MM.1S (cell line): Measurements from ENCODE around the gene ALDH8A1.
A peak's percentile ranks its signal among the peaks of the same experiment; 100 is the strongest.

Experiments used
- DNase-seq: peaks from one replicate; pipeline ENCODE4 v3.0.0-alpha.2; 2015
- H2AFZ ChIP-seq: fragments of 300-600 bp; sonication (generic); 2 replicates; pipeline ENCODE4 v1.6.0; 2016; ENCODE audit warnings: antibody characterized with exemption, low read length
- H3F3A ChIP-seq: fragments of 300-600 bp; sonication (generic); 2 replicates; pipeline ENCODE4 v1.6.1; 2016; ENCODE audit warnings: mild to moderate bottlenecking, antibody characterized with exemption, low read length, moderate library complexity, mixed read lengths; ENCODE audit not compliant: insufficient read depth
- H3K27ac ChIP-seq: fragments of 300-600 bp; sonication (generic); 2 replicates; pipeline ENCODE4 v1.5.1; 2016; ENCODE audit warnings: mild to moderate bottlenecking, low read length
- H3K27me3 ChIP-seq: fragments of 300-600 bp; sonication (generic); replicated peaks from 2 replicates; pipeline ENCODE4 v1.6.0; 2016; ENCODE audit warnings: low read length; ENCODE audit not compliant: insufficient read depth
- H3K36me3 ChIP-seq: fragments of 300-600 bp; sonication (generic); replicated peaks from 2 replicates; pipeline ENCODE4 v1.6.1; 2016; ENCODE audit warnings: mild to moderate bottlenecking, low read length, mixed read lengths; ENCODE audit not compliant: insufficient read depth
- H3K4me1 ChIP-seq: fragments of 300-600 bp; sonication (generic); 2 replicates; pipeline ENCODE4 v1.6.1; 2016; ENCODE audit warnings: low read length, mixed read lengths
- H3K4me2 ChIP-seq: fragments of 300-600 bp; sonication (generic); 2 replicates; pipeline ENCODE4 v1.6.0; 2016; ENCODE audit warnings: low read depth, low read length
- H3K4me3 ChIP-seq: fragments of 300-600 bp; sonication (generic); 2 replicates; pipeline ENCODE4 v1.5.1; 2016; ENCODE audit warnings: low read length, mixed read lengths
- H3K79me2 ChIP-seq: fragments of 300-600 bp; sonication (generic); 2 replicates; pipeline ENCODE4 v1.6.1; 2016; ENCODE audit warnings: mixed run types, low read length, mixed read lengths
- H3K9ac ChIP-seq: fragments of 300-600 bp; sonication (generic); 2 replicates; pipeline ENCODE4 v1.6.1; 2016; ENCODE audit warnings: low read length, mixed read lengths
- H3K9me2 ChIP-seq: fragments of 300-600 bp; sonication (generic); replicated peaks from 2 replicates; pipeline ENCODE4 v1.6.1; 2016; ENCODE audit warnings: mild to moderate bottlenecking, low read length, mixed read lengths; ENCODE audit not compliant: insufficient read depth
- H3K9me3 ChIP-seq: fragments of 300-600 bp; sonication (generic); replicated peaks from 2 replicates; pipeline ENCODE4 v1.6.1; 2016; ENCODE audit warnings: mild to moderate bottlenecking, low read length, mixed read lengths; ENCODE audit not compliant: insufficient read depth
- H4K20me1 ChIP-seq: fragments of 300-600 bp; sonication (generic); 2 replicates; pipeline ENCODE4 v1.6.1; 2016; ENCODE audit warnings: mild to moderate bottlenecking, low read length, moderate library complexity, mixed read lengths; ENCODE audit not compliant: insufficient read depth
- EZH2 ChIP-seq: fragments of 300-600 bp; sonication (generic); optimal IDR thresholded peaks from 2 replicates; pipeline ENCODE3; 2017; ENCODE audit warnings: low read depth, mild to moderate bottlenecking, antibody characterized with exemption, low read length, mixed read lengths
- EZH2phosphoT487 ChIP-seq: fragments of 300-600 bp; sonication (generic); IDR thresholded peaks from 2 replicates; pipeline ENCODE4 v1.6.1; 2018; ENCODE audit warnings: antibody characterized with exemption, low read length
- TF ChIP-seq, protein P1 (sequence below): fragments of 300-600 bp; sonication (generic); IDR thresholded peaks from 2 replicates; pipeline ENCODE4 v1.5.1; 2016; ENCODE audit warnings: antibody characterized with exemption, low read length, mixed read lengths

Gene ALDH8A1

DNA sequence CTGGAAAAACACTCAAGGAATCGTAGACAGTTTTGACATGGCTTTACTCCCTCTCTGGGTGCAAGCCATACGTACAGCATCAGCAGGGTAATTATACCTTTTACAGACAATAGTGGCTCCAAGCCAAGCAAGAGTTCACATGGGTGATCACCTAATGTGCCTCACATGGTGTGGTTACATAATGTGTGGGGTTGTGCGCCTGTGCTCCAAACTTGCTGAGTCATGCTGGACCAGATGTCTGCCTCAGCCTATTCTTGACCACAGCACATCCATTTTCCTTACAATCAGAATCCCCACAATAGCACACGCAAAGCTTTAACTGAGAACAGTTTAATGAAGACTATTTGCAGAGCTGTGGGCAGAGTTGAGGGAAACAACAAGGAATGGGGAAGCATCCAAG is 74.5 kb downstream of the ALDH8A1 start:
- Histone ChIP-seq H2AFZ (no peak overlapping the region), H3K79me2 (no peaks in the 10 kb centered on the region), H3K27me3 (no peaks in the 10 kb centered on the region), H3K9me2 (no peaks in the 10 kb centered on the region), H3K9me3 (no peaks in the 10 kb centered on the region), H3K4me3 (no peak overlapping the region), H3K9ac (no peak overlapping the region), H3K4me2 (no peak overlapping the region), H4K20me1 (no peaks in the 10 kb centered on the region), H3K36me3 (no peaks in the 10 kb centered on the region), H3K27ac (no peak overlapping the region), H3K4me1 (peaks cover 32% of the 10 kb centered on the region), H3F3A (peaks cover 30% of the 10 kb centered on the region)
- TF ChIP-seq EZH2 (no peak), EZH2phosphoT487 (no peak)
- TF ChIP-seq, protein P1, sequence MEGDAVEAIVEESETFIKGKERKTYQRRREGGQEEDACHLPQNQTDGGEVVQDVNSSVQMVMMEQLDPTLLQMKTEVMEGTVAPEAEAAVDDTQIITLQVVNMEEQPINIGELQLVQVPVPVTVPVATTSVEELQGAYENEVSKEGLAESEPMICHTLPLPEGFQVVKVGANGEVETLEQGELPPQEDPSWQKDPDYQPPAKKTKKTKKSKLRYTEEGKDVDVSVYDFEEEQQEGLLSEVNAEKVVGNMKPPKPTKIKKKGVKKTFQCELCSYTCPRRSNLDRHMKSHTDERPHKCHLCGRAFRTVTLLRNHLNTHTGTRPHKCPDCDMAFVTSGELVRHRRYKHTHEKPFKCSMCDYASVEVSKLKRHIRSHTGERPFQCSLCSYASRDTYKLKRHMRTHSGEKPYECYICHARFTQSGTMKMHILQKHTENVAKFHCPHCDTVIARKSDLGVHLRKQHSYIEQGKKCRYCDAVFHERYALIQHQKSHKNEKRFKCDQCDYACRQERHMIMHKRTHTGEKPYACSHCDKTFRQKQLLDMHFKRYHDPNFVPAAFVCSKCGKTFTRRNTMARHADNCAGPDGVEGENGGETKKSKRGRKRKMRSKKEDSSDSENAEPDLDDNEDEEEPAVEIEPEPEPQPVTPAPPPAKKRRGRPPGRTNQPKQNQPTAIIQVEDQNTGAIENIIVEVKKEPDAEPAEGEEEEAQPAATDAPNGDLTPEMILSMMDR, result no peak
- DNase-seq, result no peak

DNA sequence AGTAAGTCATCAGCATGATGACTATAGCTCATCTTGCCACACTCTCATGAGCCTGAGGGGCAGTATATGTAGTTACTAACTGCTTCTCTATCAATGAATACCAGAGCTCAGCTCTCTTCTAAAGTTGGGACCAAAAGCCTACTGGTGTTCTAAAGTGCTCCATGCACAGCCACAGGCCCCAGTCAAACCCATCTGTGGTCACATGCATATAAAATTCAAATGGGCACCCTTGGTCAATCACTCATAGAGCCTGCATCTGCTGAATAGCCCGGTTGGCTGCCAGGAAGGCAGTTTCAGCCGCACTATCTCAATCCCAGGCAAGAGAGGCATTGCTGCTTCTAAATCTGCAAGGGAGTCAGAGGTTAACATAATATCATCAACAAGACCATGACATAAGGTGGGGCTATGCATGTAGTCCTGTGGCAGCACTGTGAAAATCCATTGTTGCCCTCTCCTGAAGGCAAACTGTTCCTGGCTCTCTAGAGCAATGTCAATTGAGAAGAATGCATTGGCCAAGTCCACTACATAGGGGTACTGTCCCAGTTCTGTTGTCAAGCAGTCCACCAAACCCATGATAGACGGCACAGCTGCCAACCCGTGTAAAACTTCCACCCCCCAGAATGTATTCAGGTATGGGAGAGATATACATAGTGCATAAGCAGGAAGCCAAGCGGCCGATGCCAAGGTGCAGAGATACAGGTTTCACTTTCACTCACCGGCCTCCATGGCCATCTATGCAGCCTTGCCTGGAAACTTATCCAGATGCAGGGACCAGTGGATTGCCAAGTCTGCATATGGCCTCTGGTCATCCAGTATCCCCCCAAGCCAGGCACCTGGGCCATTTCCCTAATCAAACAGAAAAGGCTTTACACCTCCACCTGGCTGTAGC is 76.2 kb downstream of the ALDH8A1 start:
- H3K4me1 ChIP-seq, result peaks cover 36% of the 10 kb centered on the region

DNA sequence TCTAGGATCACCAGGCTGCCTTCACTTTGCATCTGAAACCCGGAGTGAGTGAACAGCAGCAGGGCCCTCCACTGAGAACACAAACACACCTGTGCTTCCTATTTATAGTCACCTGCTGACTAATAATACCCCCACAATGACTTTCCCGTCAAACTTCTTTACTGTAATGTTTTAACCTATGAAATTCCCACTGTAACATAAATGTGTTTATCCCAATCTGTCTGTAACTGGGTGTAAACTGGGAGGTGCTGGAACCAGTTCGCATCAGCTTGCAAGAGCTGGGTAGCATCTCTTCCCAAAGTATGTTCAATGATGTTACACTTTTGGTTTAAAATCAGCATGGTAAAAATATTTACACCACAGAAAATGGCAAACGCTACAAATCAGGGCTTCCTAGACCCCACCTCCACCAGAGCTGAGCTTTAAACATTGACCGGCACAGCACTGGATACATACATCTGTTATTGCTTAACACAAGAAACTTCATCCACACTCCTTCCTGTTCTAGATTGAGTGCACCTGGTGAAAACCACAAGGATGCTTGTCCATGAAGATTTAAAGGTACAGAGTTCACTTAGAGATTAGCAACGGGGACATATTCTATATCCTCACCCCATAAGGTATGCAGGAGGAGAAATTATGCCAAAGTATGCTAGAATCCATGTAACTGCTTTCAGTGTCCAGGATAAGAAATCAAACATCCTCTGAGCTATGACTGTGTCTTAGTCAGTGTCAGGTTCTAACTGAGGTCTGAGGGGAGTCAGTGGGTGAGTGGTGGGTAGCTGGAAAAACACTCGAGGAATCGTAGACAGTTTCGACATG is 79.0 kb downstream of the ALDH8A1 start:
- H3K4me1 ChIP-seq, result peaks cover 50% of the 10 kb centered on the region
- H3F3A ChIP-seq, result peaks cover 40% of the 10 kb centered on the region
- H3K4me2 ChIP-seq, result peak overlapping the region; percentile 75
- H3K4me3 ChIP-seq, result peak overlapping the region; percentile 46
- peak overlapping the region; percentile 98 for H3K27ac ChIP-seq
- no peaks in the 10 kb centered on the region for H3K27me3 ChIP-seq
- H3K9ac ChIP-seq, result peak overlapping the region; percentile 73
- peak; percentile 96 for DNase-seq
- H2AFZ ChIP-seq, result peak overlapping the region; percentile 41; the same call in 1 of the 2 replicates
- no peaks in the 10 kb centered on the region for H3K79me2 ChIP-seq
- no peaks in the 10 kb centered on the region for H4K20me1 ChIP-seq
- TF ChIP-seq EZH2, result no peak
- TF ChIP-seq EZH2phosphoT487, result no peak
- TF ChIP-seq, protein P1, result no peak
- no peaks in the 10 kb centered on the region for H3K36me3 ChIP-seq
- no peaks in the 10 kb centered on the region for H3K9me2 ChIP-seq
- H3K9me3 ChIP-seq, result no peaks in the 10 kb centered on the region

More for the DNA sequence above, 76.2 kb downstream of the ALDH8A1 start:
- peak; percentile 85 for DNase-seq
- Histone ChIP-seq H3K4me2 (peak overlapping the region; percentile 61), H3K27ac (peak overlapping the region; percentile 85), H3K4me3 (peak overlapping the region; percentile 21), H3F3A (peaks cover 40% of the 10 kb centered on the region), H3K9me2 (no peaks in the 10 kb centered on the region), H3K9ac (peak overlapping the region; percentile 15; the same call in 1 of the 2 replicates), H2AFZ (peak overlapping the region; percentile 77), H3K27me3 (no peaks in the 10 kb centered on the region), H4K20me1 (no peaks in the 10 kb centered on the region), H3K9me3 (no peaks in the 10 kb centered on the region), H3K36me3 (no peaks in the 10 kb centered on the region), H3K79me2 (no peaks in the 10 kb centered on the region)
- no peak for TF ChIP-seq EZH2
- TF ChIP-seq, protein P1, result peak; percentile 21; the same call in 1 of the 2 replicates
